HT1080 (cell line): ENCODE measurements around the gene SLC6A1. TPM values are rescaled to one million over a fixed set of nuclear protein-coding genes. Genes with fewer than 3 reads are reported as not detected.

Experiments
- DNase-seq: peaks from one replicate; pipeline ENCODE4 v3.0.0-alpha.2; 2015; ENCODE audit warnings: low read depth
- total RNA-seq: library from RNA; depleted of rRNA; stranded (reverse); fragments of >200 nt; shearing (Covaris generic); gene quantifications from 2 replicates; pipeline ENCODE4 v1.2.3, GENCODE V29; 2014

Gene SLC6A1
- total RNA-seq, 1 experiment from 2014 or later = not detected

GRCh38 chr3:10970306-10970960 lies 22.1 kb upstream of the SLC6A1 start:
- DNase-seq = no peak

- DNase-seq = no peak
Observed at GRCh38 chr3:10972072-10972782, 20.3 kb upstream of the SLC6A1 start.

- DNase-seq = no peak
Observed at GRCh38 chr3:10973046-10973595, 19.4 kb upstream of the SLC6A1 start.

- no peak for DNase-seq
Observed at GRCh38 chr3:10974131-10974530, 18.4 kb upstream of the SLC6A1 start.

- no peak for DNase-seq
Observed at GRCh38 chr3:10974746-10975375, 17.7 kb upstream of the SLC6A1 start.

GRCh38 chr3:10975695-10976234 lies 16.8 kb upstream of the SLC6A1 start:
- no peak for DNase-seq

- no peak for DNase-seq
Observed at GRCh38 chr3:10976770-10977169, 15.8 kb upstream of the SLC6A1 start.

- DNase-seq = no peak
Observed at GRCh38 chr3:10977892-10978510, 14.5 kb upstream of the SLC6A1 start.

GRCh38 chr3:10978956-10979355 lies 13.6 kb upstream of the SLC6A1 start:
- no peak for DNase-seq

GRCh38 chr3:10980312-10980711 lies 12.2 kb upstream of the SLC6A1 start:
- DNase-seq = no peak

GRCh38 chr3:10981031-10981430 lies 11.5 kb upstream of the SLC6A1 start:
- no peak for DNase-seq

- peak; percentile 29 for DNase-seq
Observed at GRCh38 chr3:10981961-10982360, 10.6 kb upstream of the SLC6A1 start.

- no peak for DNase-seq
Observed at GRCh38 chr3:10982782-10983181, 9.8 kb upstream of the SLC6A1 start.

- peak; percentile 24 for DNase-seq
Observed at GRCh38 chr3:10983219-10983916, 9.2 kb upstream of the SLC6A1 start.

GRCh38 chr3:10984371-10984896 lies 8.1 kb upstream of the SLC6A1 start:
- DNase-seq = no peak

GRCh38 chr3:10985181-10985580 lies 7.4 kb upstream of the SLC6A1 start:
- DNase-seq = no peak

GRCh38 chr3:10986592-10986991 lies 6.0 kb upstream of the SLC6A1 start:
- DNase-seq = no peak

- DNase-seq = no peak
Observed at GRCh38 chr3:10988001-10988665, 4.4 kb upstream of the SLC6A1 start.

GRCh38 chr3:10988991-10989484 lies 3.5 kb upstream of the SLC6A1 start:
- no peak for DNase-seq
